ENCODE measurements around the gene SMR3B. TPM values are rescaled to one million over a fixed set of nuclear protein-coding genes. Genes with fewer than 3 reads are reported as not detected.

Gene SMR3B
- not detected for total RNA-seq

DNA sequence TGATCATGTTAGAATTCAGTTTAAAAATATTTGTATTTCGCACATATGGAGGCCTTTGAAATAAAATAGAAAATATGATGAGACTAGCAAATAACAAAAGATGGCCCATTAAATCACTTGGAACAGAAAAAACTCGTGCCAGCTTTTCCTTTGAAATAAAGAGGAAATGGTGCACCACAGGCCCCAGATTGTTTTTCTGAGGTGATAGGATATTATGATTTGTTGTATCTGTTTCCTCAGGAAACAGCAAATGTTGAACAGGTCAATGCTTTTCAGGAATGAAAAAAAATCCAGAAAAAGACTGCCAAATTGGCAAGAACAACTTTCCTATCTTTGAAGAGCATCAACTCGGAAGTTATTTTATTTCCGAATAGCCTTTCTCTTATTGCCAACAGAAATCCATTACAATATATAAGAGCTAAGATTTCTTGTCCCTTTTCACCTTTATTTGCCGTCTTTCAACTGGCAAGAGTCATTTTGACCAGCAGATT lies at the start of gene SMR3B:
TSS of gene SMR3B (plus strand) at position 441 of the 491 bp plus-strand sequence. CDS start 1,380 bp downstream, outside the sequence.
- ATAC-seq (replicated peaks in 1 of 2) (no peak), DNase-seq (no peak)
- no peaks in the 10 kb centered on the region for H3K4me1 Mint-ChIP-seq (ENCODE audit: low read depth)
- H3K4me3 Mint-ChIP-seq = no peak within 1 kb of the TSS
- no peaks in the 10 kb centered on the region for H3K27me3 Mint-ChIP-seq (ENCODE audit: low read depth)
- H3K36me3 Mint-ChIP-seq (ENCODE audit: insufficient read depth in 2 of 2) = no peaks in the 10 kb centered on the region
- no peak within 1 kb of the TSS for H3K27ac Mint-ChIP-seq
- H3K9me3 Mint-ChIP-seq = no peaks in the 10 kb centered on the region

DNA sequence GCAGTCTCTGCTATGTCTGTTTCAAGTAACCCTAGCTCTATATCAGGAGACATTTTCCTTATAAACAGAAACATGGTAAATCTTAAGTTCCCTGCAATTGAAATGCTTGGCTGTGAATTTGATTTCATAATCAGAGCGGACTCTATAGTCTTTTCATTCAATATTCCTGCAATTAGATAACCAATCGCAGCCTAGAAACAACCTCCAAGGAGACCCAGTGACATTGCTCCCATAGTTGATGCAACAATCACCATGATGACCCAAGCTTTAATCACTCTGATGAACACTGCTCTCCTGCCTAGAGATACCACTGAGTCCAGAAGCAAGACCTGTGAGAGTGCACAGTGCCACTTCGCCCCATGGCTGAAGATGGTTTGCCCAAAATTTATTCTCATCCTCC lies 48.2 kb upstream of the SMR3B start, which contains the start of gene CABS1:
TSS of gene CABS1 (plus strand) at position 301 of the 400 bp plus-strand sequence. CDS start at position 360, 59 bp downstream.
- H3K27ac Mint-ChIP-seq = no peak within 1 kb of the TSS
- DNase-seq (no peak), ATAC-seq (replicated peaks in 1 of 2) (no peak)
- H3K4me1 Mint-ChIP-seq (ENCODE audit: low read depth) = no peaks in the 10 kb centered on the region
- H3K4me3 Mint-ChIP-seq = no peak within 1 kb of the TSS
- no peaks in the 10 kb centered on the region for H3K9me3 Mint-ChIP-seq
- H3K36me3 Mint-ChIP-seq (ENCODE audit: insufficient read depth in 2 of 2) = no peaks in the 10 kb centered on the region
- H3K27me3 Mint-ChIP-seq (ENCODE audit: low read depth) = no peaks in the 10 kb centered on the region

DNA sequence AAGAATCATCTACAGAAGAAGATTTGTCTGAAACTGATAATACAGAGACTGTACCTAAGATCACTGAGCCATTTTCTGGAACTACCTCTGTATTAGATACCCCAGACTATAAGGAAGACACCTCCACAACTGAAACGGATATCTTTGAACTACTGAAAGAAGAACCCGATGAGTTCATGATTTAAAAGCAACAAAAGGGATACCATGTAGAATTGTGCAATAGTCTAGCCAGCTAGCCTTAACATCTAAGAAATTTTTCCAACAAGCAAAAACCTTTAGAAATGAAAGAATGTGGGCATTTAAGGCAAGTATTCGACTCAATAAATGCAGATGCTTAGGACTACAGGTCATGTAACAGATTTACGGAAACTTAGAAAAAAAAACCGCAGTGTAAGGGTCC lies 46.9 kb upstream of the SMR3B start:
- Mint-ChIP-seq H3K4me1 (ENCODE audit: low read depth) (no peaks in the 10 kb centered on the region), H3K4me3 (no peak overlapping the region), H3K27ac (no peak overlapping the region), H3K9me3 (no peaks in the 10 kb centered on the region), H3K36me3 (ENCODE audit: insufficient read depth in 2 of 2) (no peaks in the 10 kb centered on the region), H3K27me3 (ENCODE audit: low read depth) (no peaks in the 10 kb centered on the region)
- ATAC-seq (replicated peaks in 1 of 2) (no peak), DNase-seq (no peak)

DNA sequence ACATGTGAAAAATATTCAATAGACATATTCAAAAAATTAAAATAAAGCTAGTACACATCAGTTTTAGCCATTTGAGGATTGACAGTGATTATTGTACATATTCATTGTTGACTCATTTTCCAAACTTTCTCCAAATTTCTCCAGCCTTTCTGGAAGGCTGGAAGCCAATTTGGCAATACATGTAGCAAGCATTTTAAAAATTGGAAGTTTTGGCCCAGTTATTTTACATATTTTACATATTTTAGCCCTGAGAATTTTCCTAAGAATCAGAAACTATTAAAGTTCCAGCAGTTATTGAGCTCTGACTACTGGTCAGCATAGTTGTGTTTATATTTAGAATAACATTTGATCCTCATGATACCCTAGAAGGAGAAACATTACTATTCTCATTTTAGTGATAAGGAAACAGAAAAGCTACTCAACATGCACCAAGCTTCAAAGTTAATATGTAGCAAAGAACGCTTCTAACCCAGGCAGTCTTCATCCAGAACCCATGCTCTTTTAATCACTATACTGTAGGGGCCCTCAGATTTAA lies 45.0 kb upstream of the SMR3B start:
- ATAC-seq (replicated peaks in 1 of 2) = no peak
- Mint-ChIP-seq H3K4me1 (ENCODE audit: low read depth) (no peaks in the 10 kb centered on the region), H3K27me3 (ENCODE audit: low read depth) (no peaks in the 10 kb centered on the region), H3K27ac (no peak overlapping the region), H3K4me3 (no peak overlapping the region), H3K9me3 (no peaks in the 10 kb centered on the region), H3K36me3 (ENCODE audit: insufficient read depth in 2 of 2) (no peaks in the 10 kb centered on the region)
- no peak for DNase-seq

DNA sequence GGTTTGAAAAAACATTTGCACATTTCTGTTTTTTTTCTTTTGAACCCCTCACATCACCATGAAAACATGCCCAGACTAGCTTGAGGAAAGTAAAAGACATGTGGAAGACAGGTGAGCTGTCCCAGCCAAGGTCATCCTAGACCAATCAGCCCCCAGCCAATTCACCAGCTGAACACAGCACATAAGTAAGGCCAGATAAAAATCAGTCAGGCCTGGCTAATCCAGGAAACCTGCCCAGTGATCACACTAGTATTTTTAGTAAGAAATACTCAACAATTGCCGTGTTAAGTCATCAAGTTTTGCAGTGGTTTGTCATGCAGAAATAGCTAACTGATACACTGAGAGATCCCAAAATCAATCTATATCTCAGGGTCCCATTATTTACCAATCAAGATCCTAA lies 26.7 kb upstream of the SMR3B start:
- no peaks in the 10 kb centered on the region for H3K4me1 Mint-ChIP-seq (ENCODE audit: low read depth)
- ATAC-seq (replicated peaks in 1 of 2) (no peak), DNase-seq (no peak)
- H3K9me3 Mint-ChIP-seq = no peaks in the 10 kb centered on the region
- H3K27me3 Mint-ChIP-seq (ENCODE audit: low read depth) = no peaks in the 10 kb centered on the region
- no peak overlapping the region for H3K4me3 Mint-ChIP-seq
- no peak overlapping the region for H3K27ac Mint-ChIP-seq
- no peaks in the 10 kb centered on the region for H3K36me3 Mint-ChIP-seq (ENCODE audit: insufficient read depth in 2 of 2)

DNA sequence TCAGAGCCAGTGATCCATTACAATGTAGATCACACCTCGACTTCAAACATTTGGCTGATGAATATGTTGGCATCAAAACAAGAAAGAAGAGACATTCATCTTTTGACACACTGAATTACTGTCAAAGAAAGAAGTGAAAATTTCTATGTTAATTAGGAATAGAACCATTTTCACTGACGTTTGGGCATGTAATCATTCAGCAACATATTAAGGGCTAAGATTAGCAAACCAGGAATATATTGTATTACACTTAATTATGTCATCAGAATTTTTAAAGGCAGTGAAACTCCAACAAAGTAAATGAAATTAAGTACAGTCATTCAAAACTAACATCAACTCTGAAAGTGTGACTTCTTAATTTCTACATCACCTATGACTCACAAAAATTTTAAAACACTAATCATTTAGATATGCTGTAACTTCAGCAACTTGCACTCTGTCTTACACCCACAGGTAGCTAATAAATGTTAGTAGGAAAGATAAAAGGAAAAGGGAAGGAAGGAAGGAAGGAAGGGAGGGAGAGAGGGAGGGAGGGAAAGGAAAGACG lies 23.7 kb upstream of the SMR3B start:
- Mint-ChIP-seq H3K27ac (no peak overlapping the region), H3K36me3 (ENCODE audit: insufficient read depth in 2 of 2) (peaks cover 0 to 1% of the 10 kb centered on the region in 2 donors)

DNA sequence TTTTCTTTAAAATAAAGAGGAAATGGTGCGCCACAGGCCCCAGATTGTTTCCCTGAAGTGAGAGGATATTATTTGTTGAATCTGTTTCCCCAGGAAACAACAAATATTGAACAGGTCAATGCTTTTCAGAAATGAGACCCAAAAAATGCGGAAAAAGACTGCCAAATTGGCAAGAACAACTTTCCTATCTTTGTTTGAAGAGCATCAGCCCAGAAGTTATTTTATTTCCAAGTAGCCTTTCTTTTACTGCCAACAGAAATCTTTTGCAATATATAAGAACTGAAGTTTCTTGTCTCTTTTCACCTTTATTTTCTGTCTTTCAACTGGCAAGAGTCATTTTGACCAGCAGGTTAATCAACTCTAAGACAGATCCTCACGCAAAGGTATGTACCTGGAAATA lies 22.5 kb upstream of the SMR3B start, which contains the start of gene SMR3A:
TSS of gene SMR3A (plus strand) at position 301 of the 400 bp plus-strand sequence. CDS start 1,356 bp downstream, outside the sequence.
- no peaks in the 10 kb centered on the region for H3K4me1 Mint-ChIP-seq (ENCODE audit: low read depth)
- ATAC-seq (replicated peaks in 1 of 2) (no peak), DNase-seq (no peak)
- no peak within 1 kb of the TSS for H3K4me3 Mint-ChIP-seq
- peaks cover 0 to 1% of the 10 kb centered on the region in 2 donors for H3K36me3 Mint-ChIP-seq (ENCODE audit: insufficient read depth in 2 of 2)
- H3K27me3 Mint-ChIP-seq (ENCODE audit: low read depth) = no peaks in the 10 kb centered on the region
- H3K27ac Mint-ChIP-seq = no peak within 1 kb of the TSS
- no peaks in the 10 kb centered on the region for H3K9me3 Mint-ChIP-seq

More for the DNA sequence above, 23.7 kb upstream of the SMR3B start:
- DNase-seq (no peak), ATAC-seq (replicated peaks in 1 of 2) (no peak)
- H3K4me1 Mint-ChIP-seq (ENCODE audit: low read depth) = no peaks in the 10 kb centered on the region
- no peaks in the 10 kb centered on the region for H3K9me3 Mint-ChIP-seq
- no peak overlapping the region for H3K4me3 Mint-ChIP-seq
- H3K27me3 Mint-ChIP-seq (ENCODE audit: low read depth) = no peaks in the 10 kb centered on the region

DNA sequence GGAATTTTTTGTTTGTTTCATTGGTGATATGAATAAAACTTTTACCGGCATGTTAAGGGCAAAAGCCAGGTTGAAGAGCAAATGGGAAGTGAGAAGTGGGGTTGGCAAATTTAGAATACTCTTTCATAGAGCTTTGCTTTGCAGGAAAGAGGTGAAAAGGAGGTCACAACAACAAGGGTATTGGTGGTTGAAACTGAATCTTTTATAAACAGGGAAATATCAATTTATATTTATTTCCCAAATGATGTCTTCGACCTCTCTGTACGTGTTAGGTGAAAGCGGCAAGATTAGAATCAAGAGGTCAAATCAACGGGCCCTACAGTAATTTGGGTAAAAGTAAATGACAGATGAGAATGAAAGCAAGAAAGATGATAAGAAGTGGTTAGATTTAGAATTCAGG lies 18.9 kb upstream of the SMR3B start:
- ATAC-seq (replicated peaks in 1 of 2) (no peak), DNase-seq (no peak)
- H3K27me3 Mint-ChIP-seq (ENCODE audit: low read depth) = no peaks in the 10 kb centered on the region
- H3K27ac Mint-ChIP-seq = no peak overlapping the region
- no peaks in the 10 kb centered on the region for H3K4me1 Mint-ChIP-seq (ENCODE audit: low read depth)
- H3K4me3 Mint-ChIP-seq = no peak overlapping the region
- no peaks in the 10 kb centered on the region for H3K9me3 Mint-ChIP-seq
- peaks cover 0 to 1% of the 10 kb centered on the region in 2 donors for H3K36me3 Mint-ChIP-seq (ENCODE audit: insufficient read depth in 2 of 2)

DNA sequence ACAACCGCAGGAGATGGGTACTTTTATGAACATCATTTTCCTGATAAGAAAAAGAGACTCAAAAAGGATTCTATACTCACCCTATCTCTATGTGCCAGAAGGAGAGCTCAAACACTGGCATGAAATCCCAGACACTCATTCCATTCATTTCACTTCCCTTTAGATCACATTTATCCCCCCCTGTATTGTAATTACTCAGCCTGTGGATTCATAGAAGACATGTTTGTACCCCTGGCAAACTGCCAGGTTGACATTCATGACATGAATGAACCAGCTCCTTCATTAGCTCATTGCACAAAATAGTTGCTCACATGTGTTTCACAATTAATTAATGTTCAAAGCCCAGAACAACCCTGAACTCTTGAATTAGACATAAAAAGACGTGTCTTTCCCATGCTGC lies 17.5 kb upstream of the SMR3B start:
- no peak overlapping the region for H3K27ac Mint-ChIP-seq
- H3K9me3 Mint-ChIP-seq = no peaks in the 10 kb centered on the region
- DNase-seq (no peak), ATAC-seq (replicated peaks in 1 of 2) (no peak)
- no peak overlapping the region for H3K4me3 Mint-ChIP-seq
- no peaks in the 10 kb centered on the region for H3K27me3 Mint-ChIP-seq (ENCODE audit: low read depth)
- peaks cover 0 to 1% of the 10 kb centered on the region in 2 donors for H3K36me3 Mint-ChIP-seq (ENCODE audit: insufficient read depth in 2 of 2)
- no peaks in the 10 kb centered on the region for H3K4me1 Mint-ChIP-seq (ENCODE audit: low read depth)

DNA sequence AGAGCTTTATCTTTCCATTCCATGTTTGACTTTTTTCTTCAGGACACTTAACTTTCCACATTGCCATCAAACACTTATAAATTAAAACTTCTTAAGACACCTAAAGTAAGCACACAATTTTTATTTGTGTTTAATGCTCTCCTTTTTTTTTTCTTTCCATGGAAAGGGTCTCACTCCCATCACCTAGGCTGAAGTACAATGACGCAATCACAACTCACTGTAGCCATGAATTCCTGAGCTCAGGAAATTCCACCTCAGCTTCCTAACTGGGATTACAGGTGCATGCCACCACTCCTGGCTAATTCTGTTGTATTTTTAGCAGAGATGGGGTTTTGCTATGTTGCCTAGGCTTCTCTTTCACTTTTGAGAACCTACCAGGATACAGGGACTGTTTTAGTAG lies 15.1 kb upstream of the SMR3B start:
- H3K27ac Mint-ChIP-seq = no peak overlapping the region
- H3K9me3 Mint-ChIP-seq = no peaks in the 10 kb centered on the region
- ATAC-seq (replicated peaks in 1 of 2) (no peak), DNase-seq (no peak)
- no peaks in the 10 kb centered on the region for H3K4me1 Mint-ChIP-seq (ENCODE audit: low read depth)
- H3K36me3 Mint-ChIP-seq (ENCODE audit: insufficient read depth in 2 of 2) = peaks cover 0 to 1% of the 10 kb centered on the region in 2 donors
- no peak overlapping the region for H3K4me3 Mint-ChIP-seq
- H3K27me3 Mint-ChIP-seq (ENCODE audit: low read depth) = no peaks in the 10 kb centered on the region

DNA sequence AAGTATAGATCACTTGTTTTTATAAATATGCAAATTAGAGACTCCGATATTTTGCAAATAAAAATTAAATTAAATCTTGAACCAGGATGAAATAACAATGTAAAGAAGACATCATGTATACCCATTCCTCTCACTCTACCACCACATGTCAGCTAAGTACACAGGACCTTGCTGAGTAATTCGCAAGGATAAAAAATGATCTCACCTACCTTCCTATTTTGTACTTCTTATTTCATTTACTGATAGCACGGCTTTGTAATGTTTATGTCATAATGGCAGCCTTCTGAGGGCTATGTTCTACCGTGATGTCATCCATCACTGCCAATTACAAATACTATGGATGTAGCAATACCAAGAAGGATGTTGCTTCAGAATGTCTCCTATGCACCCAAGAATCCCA lies 10.9 kb upstream of the SMR3B start:
- H3K36me3 Mint-ChIP-seq (ENCODE audit: insufficient read depth in 2 of 2) = no peaks in the 10 kb centered on the region
- H3K9me3 Mint-ChIP-seq = peaks cover 0 to 2% of the 10 kb centered on the region in 2 donors
- H3K27me3 Mint-ChIP-seq (ENCODE audit: low read depth) = no peaks in the 10 kb centered on the region
- no peak overlapping the region for H3K4me3 Mint-ChIP-seq
- DNase-seq (no peak), ATAC-seq (replicated peaks in 1 of 2) (no peak)
- H3K4me1 Mint-ChIP-seq (ENCODE audit: low read depth) = no peaks in the 10 kb centered on the region
- no peak overlapping the region for H3K27ac Mint-ChIP-seq

DNA sequence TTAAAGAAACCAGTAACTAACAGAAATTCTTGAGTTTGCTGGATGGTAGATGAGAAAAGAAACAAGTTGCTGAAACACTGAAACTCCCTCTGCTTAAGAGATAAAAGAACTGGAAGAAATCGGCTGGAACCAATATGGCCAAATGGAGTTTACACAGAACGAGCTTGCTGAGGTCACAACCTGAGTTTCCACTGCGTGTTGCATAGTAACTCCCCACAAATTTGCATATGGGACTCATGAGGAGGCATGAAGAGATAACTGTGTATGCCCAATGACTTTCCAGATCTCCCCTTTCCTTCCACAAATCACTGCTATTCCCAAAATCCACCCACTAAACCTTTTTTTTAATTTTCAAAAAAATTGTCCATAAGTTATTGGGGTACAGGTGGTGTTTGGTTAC lies 10.2 kb upstream of the SMR3B start:
- ATAC-seq (replicated peaks in 1 of 2) (no peak), DNase-seq (no peak)
- no peaks in the 10 kb centered on the region for H3K36me3 Mint-ChIP-seq (ENCODE audit: insufficient read depth in 2 of 2)
- H3K4me3 Mint-ChIP-seq = no peak overlapping the region
- no peaks in the 10 kb centered on the region for H3K27me3 Mint-ChIP-seq (ENCODE audit: low read depth)
- H3K9me3 Mint-ChIP-seq = peaks cover 0 to 2% of the 10 kb centered on the region in 2 donors
- H3K4me1 Mint-ChIP-seq (ENCODE audit: low read depth) = no peaks in the 10 kb centered on the region
- no peak overlapping the region for H3K27ac Mint-ChIP-seq

DNA sequence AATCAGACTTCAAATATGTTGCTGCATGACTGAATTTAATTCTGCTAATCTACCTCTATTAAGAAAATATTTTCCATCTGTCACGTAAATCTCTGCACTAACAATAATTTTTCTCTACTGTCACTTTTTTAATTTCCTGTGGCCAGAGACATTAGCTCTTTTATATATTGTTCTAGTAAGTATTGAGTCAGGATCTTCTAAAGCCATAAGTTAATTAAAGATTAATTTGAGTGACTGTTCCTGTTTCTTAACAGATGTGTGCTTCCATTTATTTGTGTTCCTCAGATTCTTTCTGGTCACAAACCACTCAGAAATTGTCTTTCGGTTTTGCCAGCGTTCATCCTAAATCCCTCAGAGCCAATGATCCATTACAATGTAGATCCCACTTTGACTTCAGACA lies 2.4 kb upstream of the SMR3B start:
- DNase-seq (no peak), ATAC-seq (replicated peaks in 1 of 2) (no peak)
- Mint-ChIP-seq H3K4me3 (no peak overlapping the region), H3K4me1 (ENCODE audit: low read depth) (no peaks in the 10 kb centered on the region), H3K27ac (no peak overlapping the region), H3K9me3 (peaks cover 0 to 2% of the 10 kb centered on the region in 2 donors), H3K27me3 (ENCODE audit: low read depth) (no peaks in the 10 kb centered on the region), H3K36me3 (ENCODE audit: insufficient read depth in 2 of 2) (no peaks in the 10 kb centered on the region)
